ENCODE results near the gene RSL24D1.

Gene RSL24D1

GRCh38 chr15:55220606-55221005, 23.9 kb upstream of the RSL24D1 start:
- H3K4me3 ChIP-seq (ENCODE audit: low read depth, low read length) = no peak overlapping the region
- TF ChIP-seq CTCF (IDR thresholded peaks at IDR 0.05; ENCODE audit: insufficient read depth, low read depth, low read length, missing control alignments) = no peak
- DNase-seq (ENCODE audit: low read depth) = no peak

- DNase-seq (ENCODE audit: low read depth) = no peak
- no peak overlapping the region for H3K4me3 ChIP-seq (ENCODE audit: low read depth, low read length)
- TF ChIP-seq CTCF (IDR thresholded peaks at IDR 0.05; ENCODE audit: insufficient read depth, low read depth, low read length, missing control alignments) = no peak
Measured at GRCh38 chr15:55218056-55218455, 21.3 kb upstream of the RSL24D1 start.

- no peak for TF ChIP-seq CTCF (IDR thresholded peaks at IDR 0.05; ENCODE audit: insufficient read depth, low read depth, low read length, missing control alignments)
- no peak overlapping the region for H3K4me3 ChIP-seq (ENCODE audit: low read depth, low read length)
- no peak for DNase-seq (ENCODE audit: low read depth)
Measured at GRCh38 chr15:55204464-55204863, 7.7 kb upstream of the RSL24D1 start.

GRCh38 chr15:55202206-55202605, 5.5 kb upstream of the RSL24D1 start:
- H3K4me3 ChIP-seq (ENCODE audit: low read depth, low read length) = no peak overlapping the region
- no peak for TF ChIP-seq CTCF (IDR thresholded peaks at IDR 0.05; ENCODE audit: insufficient read depth, low read depth, low read length, missing control alignments)
- no peak for DNase-seq (ENCODE audit: low read depth)

- TF ChIP-seq CTCF (IDR thresholded peaks at IDR 0.05; ENCODE audit: insufficient read depth, low read depth, low read length, missing control alignments) = no peak
- no peak for DNase-seq (ENCODE audit: low read depth)
- no peak overlapping the region for H3K4me3 ChIP-seq (ENCODE audit: low read depth, low read length)
Measured at GRCh38 chr15:55198706-55199105, 2.0 kb upstream of the RSL24D1 start.

- no peak for TF ChIP-seq CTCF (IDR thresholded peaks at IDR 0.05; ENCODE audit: insufficient read depth, low read depth, low read length, missing control alignments)
- no peak for DNase-seq (ENCODE audit: low read depth)
- H3K4me3 ChIP-seq (ENCODE audit: low read depth, low read length) = peak overlapping the region; percentile 95
Measured at GRCh38 chr15:55197719-55198118, 978 bp upstream of the RSL24D1 start.

GRCh38 chr15:55197362-55197705, 593 bp upstream of the RSL24D1 start:
- TF ChIP-seq CTCF (IDR thresholded peaks at IDR 0.05; ENCODE audit: insufficient read depth, low read depth, low read length, missing control alignments) = no peak
- peak overlapping the region; percentile 95 for H3K4me3 ChIP-seq (ENCODE audit: low read depth, low read length)
- DNase-seq (ENCODE audit: low read depth) = no peak
